CD4-positive, alpha-beta T cell treated with Interleukin-17A for 1 hour (primary cell): ENCODE data around the gene ZPBP2.
A peak's percentile ranks its signal among the peaks of the same experiment; 100 is the strongest.
"Not testable (repeated sequence)": the region's sequence is repeated elsewhere in the genome, so short reads cannot be mapped to it uniquely, and the experiment has no call there.

Source experiments
- DNase-seq: peaks from one replicate; pipeline ENCODE4 v3.0.0-alpha.2; 2020

Gene ZPBP2

GRCh38 chr17:39855911-39856649, 11.9 kb upstream of the ZPBP2 start:
- not testable (repeated sequence) for DNase-seq

GRCh38 chr17:39861235-39861634, 6.8 kb upstream of the ZPBP2 start:
- DNase-seq, result peak; percentile 28

- DNase-seq, result peak; percentile 25
Measured at GRCh38 chr17:39863244-39863917, 4.6 kb upstream of the ZPBP2 start.

GRCh38 chr17:39863918-39864746, 3.9 kb upstream of the ZPBP2 start, which contains the start of gene IKZF3:
IKZF3 (minus strand) TSS chr17:39864312; CDS start chr17:39864126, 186 bp downstream.
- DNase-seq, result peak; percentile 91

- no peak for DNase-seq
Measured at GRCh38 chr17:39866013-39866730, 1.8 kb upstream of the ZPBP2 start.

GRCh38 chr17:39867084-39867879, 720 bp upstream of the ZPBP2 start:
- peak; percentile 85 for DNase-seq

GRCh38 chr17:39868554-39868942, 546 bp downstream of the ZPBP2 start:
- DNase-seq, result no peak

GRCh38 chr17:39870776-39871175, 2.8 kb downstream of the ZPBP2 start:
- no peak for DNase-seq

GRCh38 chr17:39871801-39872200, 3.8 kb downstream of the ZPBP2 start:
- DNase-seq, result no peak

GRCh38 chr17:39872751-39873150, 4.7 kb downstream of the ZPBP2 start:
- no peak for DNase-seq

GRCh38 chr17:39886102-39886501, 18.1 kb downstream of the ZPBP2 start:
- DNase-seq, result not testable (repeated sequence)

GRCh38 chr17:39887078-39887477, 19.1 kb downstream of the ZPBP2 start:
- no peak for DNase-seq

- DNase-seq, result no peak
Measured at GRCh38 chr17:39889200-39889599, 21.2 kb downstream of the ZPBP2 start.

GRCh38 chr17:39894681-39895376, 26.8 kb downstream of the ZPBP2 start:
- DNase-seq, result no peak

- no peak for DNase-seq
Measured at GRCh38 chr17:39898088-39898487, 30.1 kb downstream of the ZPBP2 start.

- DNase-seq, result no peak
Measured at GRCh38 chr17:39899215-39899614, 31.2 kb downstream of the ZPBP2 start.

- not testable (repeated sequence) for DNase-seq
Measured at GRCh38 chr17:39902027-39902426, 34.0 kb downstream of the ZPBP2 start.

GRCh38 chr17:39903158-39903884, 35.3 kb downstream of the ZPBP2 start:
- peak; percentile 21 for DNase-seq

- DNase-seq, result no peak
Measured at GRCh38 chr17:39904990-39905288, 36.9 kb downstream of the ZPBP2 start.

- no peak for DNase-seq
Measured at GRCh38 chr17:39908789-39909352, 40.9 kb downstream of the ZPBP2 start.
